ENCODE results near the gene CCNL2.

- TF ChIP-seq CTCF (IDR thresholded peaks at IDR 0.05; ENCODE audit: low read depth, low read length) (no peak), EZH2phosphoT487 (IDR thresholded peaks at IDR 0.05; ENCODE audit: low read depth) (no peak)
Measured at GRCh38 chr1:1348420-1349255, 50.5 kb downstream of the CCNL2 start.
